WTC11 (cell line): Measurements from ENCODE around the gene PVALEF.

ENCODE experiments used
- CBFB ChIP-seq: sonication (generic); formaldehyde crosslinking; IDR thresholded peaks from 2 replicates; pipeline ENCODE4 v1.8.1; 2022; ENCODE audit warnings: mild to moderate bottlenecking, low read depth, missing genetic modification reagents
- CTCF ChIP-seq: fragments of 200-600 bp; IDR thresholded peaks from 2 replicates; pipeline ENCODE4 v1.8.0; 2022; ENCODE audit warnings: antibody characterized with exemption
- E2F5 ChIP-seq: sonication (generic); formaldehyde crosslinking; IDR thresholded peaks from 2 replicates; pipeline ENCODE4 v1.8.1; 2022; ENCODE audit warnings: mild to moderate bottlenecking, moderate library complexity, missing genetic modification reagents
- ESRRA ChIP-seq: sonication (generic); formaldehyde crosslinking; IDR thresholded peaks from 2 replicates; pipeline ENCODE4 v1.8.1; 2022; ENCODE audit warnings: mild to moderate bottlenecking, missing genetic modification reagents, borderline replicate concordance
- FOXP1 ChIP-seq: sonication (generic); formaldehyde crosslinking; IDR thresholded peaks from 2 replicates; pipeline ENCODE4 v1.8.0; 2022; ENCODE audit warnings: missing genetic modification reagents, mild to moderate bottlenecking, moderate library complexity, borderline replicate concordance
- HMGXB4 ChIP-seq: sonication (generic); formaldehyde crosslinking; IDR thresholded peaks from 2 replicates; pipeline ENCODE4 v1.8.1; 2023; ENCODE audit warnings: mild to moderate bottlenecking, moderate library complexity, missing genetic modification reagents
- NFYB ChIP-seq: sonication (generic); formaldehyde crosslinking; conservative IDR thresholded peaks from 2 replicates; pipeline ENCODE4 v1.8.0; 2022; ENCODE audit warnings: low read depth, missing genetic modification reagents
- PREB ChIP-seq: sonication (generic); formaldehyde crosslinking; IDR thresholded peaks from 2 replicates; pipeline ENCODE4 v1.8.1; 2022; ENCODE audit warnings: mild to moderate bottlenecking, missing genetic modification reagents, moderate library complexity, borderline replicate concordance
- RELA ChIP-seq: sonication (generic); formaldehyde crosslinking; IDR thresholded peaks from 2 replicates; pipeline ENCODE4 v1.8.1; 2022; ENCODE audit warnings: missing genetic modification reagents, mild to moderate bottlenecking, borderline replicate concordance
- SP1 ChIP-seq: sonication (generic); formaldehyde crosslinking; conservative IDR thresholded peaks from 2 replicates; pipeline ENCODE4 v1.8.1; 2022; ENCODE audit warnings: missing genetic modification reagents
- TP53 ChIP-seq: sonication (generic); formaldehyde crosslinking; IDR thresholded peaks from 2 replicates; pipeline ENCODE4 v1.8.1; 2023; ENCODE audit warnings: mild to moderate bottlenecking, missing genetic modification reagents
- ZBTB21 ChIP-seq: sonication (generic); formaldehyde crosslinking; IDR thresholded peaks from 2 replicates; pipeline ENCODE4 v1.8.1; 2023; ENCODE audit warnings: mild to moderate bottlenecking, missing genetic modification reagents, borderline replicate concordance

- TF ChIP-seq ESRRA (CRISPR knock-in tag): no peak
- TF ChIP-seq FOXP1 (CRISPR knock-in tag): no peak
- TF ChIP-seq CTCF: no peak
- no peak for TF ChIP-seq CBFB (CRISPR knock-in tag)
- no peak for TF ChIP-seq NFYB (CRISPR knock-in tag)
- TF ChIP-seq RELA (CRISPR knock-in tag): no peak
- TF ChIP-seq TP53 (CRISPR knock-in tag): no peak
- TF ChIP-seq E2F5 (CRISPR knock-in tag): no peak
- TF ChIP-seq SP1 (CRISPR knock-in tag): no peak
- no peak for TF ChIP-seq ZBTB21
- no peak for TF ChIP-seq PREB (CRISPR knock-in tag)
- TF ChIP-seq HMGXB4 (CRISPR knock-in tag): no peak
Measured at GRCh38 chr17:81137248-81137647, 28.1 kb upstream of the PVALEF start.
